Activated CD8-positive, alpha-beta T cell treated with anti-CD3 and anti-CD28 coated beads for 36 hours (primary cell): Measurements from ENCODE around the gene DLG2. TPM values are rescaled to one million over a fixed set of nuclear protein-coding genes. Genes with fewer than 3 reads are reported as not detected.

Experiments used
- ATAC-seq: fragments of 200-7000 bp; cut with Tn5 transposase; one replicate; pipeline ENCODE4 v1.10.0; 2021; ENCODE audit warnings: mild to moderate bottlenecking, moderate library complexity
- CTCF ChIA-PET: fragments of 350-600 bp; sonication (Branson Sonifier 250); formaldehyde crosslinking; loops from one replicate; lab custom pipeline; 2021; ENCODE audit warnings: antibody characterized with exemption; lab: Charles Lee
- POLR2A ChIA-PET: fragments of 350-600 bp; sonication (Branson Sonifier 250); formaldehyde crosslinking; loops from one replicate; lab custom pipeline; 2021; ENCODE audit warnings: antibody characterized with exemption; lab: Charles Lee
- DNase-seq: peaks from one replicate; pipeline ENCODE4 v3.0.0-alpha.2; 2020
- H3K27ac Mint-ChIP-seq: one replicate; pipeline ENCODE4 v1.8.0; 2021; ENCODE audit warnings: mild to moderate bottlenecking, mixed read lengths
- H3K27me3 Mint-ChIP-seq: one replicate; pipeline ENCODE4 v1.8.0; 2021; ENCODE audit warnings: mixed read lengths
- H3K36me3 Mint-ChIP-seq: one replicate; pipeline ENCODE4 v1.8.0; 2021; ENCODE audit warnings: low read depth, mixed read lengths
- H3K4me1 Mint-ChIP-seq: one replicate; pipeline ENCODE4 v1.8.0; 2021; ENCODE audit warnings: low read depth, mixed read lengths
- H3K4me3 Mint-ChIP-seq: one replicate; pipeline ENCODE4 v1.8.0; 2021; ENCODE audit warnings: mild to moderate bottlenecking, moderate library complexity, mixed read lengths
- H3K9me3 Mint-ChIP-seq: one replicate; pipeline ENCODE4 v1.8.0; 2021; ENCODE audit warnings: mixed read lengths
- CTCF ChIP-seq: fragments of 200-600 bp; IDR thresholded peaks from one replicate; pipeline ENCODE4 v1.8.0; 2022; ENCODE audit warnings: antibody characterized with exemption, mild to moderate bottlenecking
- intact Hi-C: fragments of 100-400 bp; cut with micrococcal nuclease; formaldehyde crosslinking; loops from one replicate; pipeline ENCODE4 v1.10.0; 2022
- total RNA-seq, 2 experiments: library from RNA; stranded (reverse); gene quantifications; one replicate each; pipeline ENCODE4 v1.2.3, GENCODE V29; 2021

Gene DLG2
- total RNA-seq, 2 experiments from 2014 or later: 2.2 to 2.6 TPM

- intact Hi-C loops: no loop called here
- Mint-ChIP-seq H3K36me3 (no peaks in the 10 kb centered on the region), H3K4me3 (no peak overlapping the region), H3K27me3 (no peaks in the 10 kb centered on the region), H3K9me3 (no peaks in the 10 kb centered on the region), H3K4me1 (no peaks in the 10 kb centered on the region), H3K27ac (no peak overlapping the region)
- no peak for TF ChIP-seq CTCF
- DNase-seq: no peak
- ChIA-PET POLR2A (no interaction called here), CTCF (no interaction called here)
- no peak for ATAC-seq
Observed at GRCh38 chr11:85603220-85603619, 23.9 kb downstream of the DLG2 start.

- POLR2A ChIA-PET: no interaction called here
- TF ChIP-seq CTCF: no peak
Observed at GRCh38 chr11:85602526-85603213, 24.5 kb downstream of the DLG2 start.

GRCh38 chr11:85599083-85599482 is 28.1 kb downstream of the DLG2 start:
- intact Hi-C loops: loop anchor here (10.0 kb wide), 1 partner anchor 216 kb away; the partner anchor contains the start of gene SYTL2
- ChIA-PET POLR2A (no interaction called here), CTCF (interaction anchor here (1.1 to 1.4 kb wide), 2 partner anchors 49 to 226 kb away, joined by 3 read pairs; partner anchors contain the start of gene TMEM126A)
- no peaks in the 10 kb centered on the region for H3K27me3 Mint-ChIP-seq
- H3K36me3 Mint-ChIP-seq: no peaks in the 10 kb centered on the region
- TF ChIP-seq CTCF: no peak
- ATAC-seq (no peak), DNase-seq (no peak)
- H3K9me3 Mint-ChIP-seq: no peaks in the 10 kb centered on the region
- no peak overlapping the region for H3K4me3 Mint-ChIP-seq
- H3K4me1 Mint-ChIP-seq: no peaks in the 10 kb centered on the region
- no peak overlapping the region for H3K27ac Mint-ChIP-seq

More at GRCh38 chr11:85602526-85603213, 24.5 kb downstream of the DLG2 start:
- Mint-ChIP-seq H3K4me1 (no peaks in the 10 kb centered on the region), H3K27ac (no peak overlapping the region), H3K27me3 (no peaks in the 10 kb centered on the region), H3K9me3 (no peaks in the 10 kb centered on the region), H3K36me3 (no peaks in the 10 kb centered on the region), H3K4me3 (no peak overlapping the region)
- ATAC-seq: no peak
- DNase-seq: no peak
- intact Hi-C loops: no loop called here
- CTCF ChIA-PET: no interaction called here

GRCh38 chr11:85596886-85597285 is 30.3 kb downstream of the DLG2 start:
- Mint-ChIP-seq H3K4me3 (no peak overlapping the region), H3K4me1 (no peaks in the 10 kb centered on the region), H3K27me3 (no peaks in the 10 kb centered on the region), H3K9me3 (no peaks in the 10 kb centered on the region), H3K36me3 (no peaks in the 10 kb centered on the region), H3K27ac (no peak overlapping the region)
- ChIA-PET POLR2A (interaction anchor here (0.7 to 1.0 kb wide), 2 partner anchors 29 to 32 kb away, joined by 3 read pairs; partner anchors contain the start of gene TMEM126B), CTCF (interaction anchor here (1.1 to 2.3 kb wide), 3 partner anchors 19 to 53 kb away, joined by 3 to 6 read pairs (median 5); no protein-coding TSS in a partner anchor)
- no peak for DNase-seq
- intact Hi-C loops: loop anchor here (10.0 kb wide), 1 partner anchor 218 kb away; the partner anchor contains the start of gene SYTL2
- ATAC-seq: no peak
- TF ChIP-seq CTCF: no peak
